ENCODE results near the gene ADCYAP1R1.

- TF ChIP-seq CTCF (conservative IDR thresholded peaks at IDR 0.05 in 1 of 2, IDR thresholded peaks at IDR 0.05 in 1 of 2; ENCODE audit: extremely low read depth in 1 of 2, insufficient read depth in 1 of 2, low read depth in 1 of 2, low read length in 2 of 2) (no peak), EZH2 (IDR thresholded peaks at IDR 0.05; ENCODE audit: borderline replicate concordance, low read length) (no peak)
These were observed 99.7 kb downstream of the ADCYAP1R1 start for GRCh38 chr7:31151849-31152248.

Data from mammary epithelial cell (primary cell).